Retinal pigment epithelial cell (primary cell): ENCODE results near the gene SCAPER.

Experiments used
- DNase-seq: peaks from one replicate; pipeline ENCODE4 v3.0.0-alpha.2; 2010; ENCODE audit warnings: low read depth
- H3K4me3 ChIP-seq: 2 replicates; pipeline ENCODE4 v1.5.1; 2011; ENCODE audit warnings: mild to moderate bottlenecking, low read length, control low read depth, moderate library complexity
- TF ChIP-seq, protein P1 (sequence below): conservative IDR thresholded peaks from 2 replicates; pipeline ENCODE4 v1.5.1; 2011; ENCODE audit warnings: low read depth, low read length, control low read depth, inconsistent platforms

The SCAPER gene

GRCh38 chr15:76942331-76942730 is 37.2 kb upstream of the SCAPER start:
- TF ChIP-seq, protein P1, sequence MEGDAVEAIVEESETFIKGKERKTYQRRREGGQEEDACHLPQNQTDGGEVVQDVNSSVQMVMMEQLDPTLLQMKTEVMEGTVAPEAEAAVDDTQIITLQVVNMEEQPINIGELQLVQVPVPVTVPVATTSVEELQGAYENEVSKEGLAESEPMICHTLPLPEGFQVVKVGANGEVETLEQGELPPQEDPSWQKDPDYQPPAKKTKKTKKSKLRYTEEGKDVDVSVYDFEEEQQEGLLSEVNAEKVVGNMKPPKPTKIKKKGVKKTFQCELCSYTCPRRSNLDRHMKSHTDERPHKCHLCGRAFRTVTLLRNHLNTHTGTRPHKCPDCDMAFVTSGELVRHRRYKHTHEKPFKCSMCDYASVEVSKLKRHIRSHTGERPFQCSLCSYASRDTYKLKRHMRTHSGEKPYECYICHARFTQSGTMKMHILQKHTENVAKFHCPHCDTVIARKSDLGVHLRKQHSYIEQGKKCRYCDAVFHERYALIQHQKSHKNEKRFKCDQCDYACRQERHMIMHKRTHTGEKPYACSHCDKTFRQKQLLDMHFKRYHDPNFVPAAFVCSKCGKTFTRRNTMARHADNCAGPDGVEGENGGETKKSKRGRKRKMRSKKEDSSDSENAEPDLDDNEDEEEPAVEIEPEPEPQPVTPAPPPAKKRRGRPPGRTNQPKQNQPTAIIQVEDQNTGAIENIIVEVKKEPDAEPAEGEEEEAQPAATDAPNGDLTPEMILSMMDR = no peak
- DNase-seq = no peak
- H3K4me3 ChIP-seq = no peak overlapping the region

- no peak for DNase-seq
- TF ChIP-seq, protein P1 = no peak
- H3K4me3 ChIP-seq = no peak overlapping the region
These were observed 36.5 kb upstream of the SCAPER start for GRCh38 chr15:76941636-76942035.

- no peak overlapping the region for H3K4me3 ChIP-seq
- no peak for DNase-seq
These were observed 34.6 kb upstream of the SCAPER start for GRCh38 chr15:76939715-76940114.

GRCh38 chr15:76938752-76939151 is 33.6 kb upstream of the SCAPER start:
- TF ChIP-seq, protein P1 = no peak
- DNase-seq = no peak
- no peak overlapping the region for H3K4me3 ChIP-seq

More at GRCh38 chr15:76939715-76940114, 34.6 kb upstream of the SCAPER start:
- TF ChIP-seq, protein P1 = no peak

GRCh38 chr15:76936671-76937070 is 31.5 kb upstream of the SCAPER start:
- TF ChIP-seq, protein P1 = no peak
- DNase-seq = no peak

DNA sequence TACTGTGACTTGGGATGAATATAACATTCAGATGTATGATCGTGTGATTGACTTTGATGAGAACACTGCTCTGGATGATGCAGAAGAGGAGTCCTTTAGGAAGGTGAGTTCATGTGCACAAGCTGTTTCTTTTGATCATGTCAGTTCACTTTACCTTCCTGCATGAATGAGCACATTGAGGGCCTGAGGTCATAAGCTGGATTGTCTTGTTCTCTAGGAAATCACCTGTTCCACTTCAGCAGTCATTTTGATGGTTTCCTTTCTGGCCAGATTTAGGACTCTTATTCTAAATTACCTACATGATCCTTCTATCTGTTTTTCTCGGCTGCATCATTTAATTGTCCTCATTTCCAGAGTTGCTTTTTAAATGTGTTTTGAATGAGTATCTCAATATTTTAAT is 30.5 kb upstream of the SCAPER start:
- no peak overlapping the region for H3K4me3 ChIP-seq
- no peak for DNase-seq
- TF ChIP-seq, protein P1 = no peak

More at GRCh38 chr15:76936671-76937070, 31.5 kb upstream of the SCAPER start:
- no peak overlapping the region for H3K4me3 ChIP-seq

GRCh38 chr15:76932135-76932966 is 27.2 kb upstream of the SCAPER start:
- TF ChIP-seq, protein P1 = no peak
- H3K4me3 ChIP-seq = peak overlapping the region; percentile 83
- no peak for DNase-seq
